ENCODE measurements around the gene AUNIP.

DNA sequence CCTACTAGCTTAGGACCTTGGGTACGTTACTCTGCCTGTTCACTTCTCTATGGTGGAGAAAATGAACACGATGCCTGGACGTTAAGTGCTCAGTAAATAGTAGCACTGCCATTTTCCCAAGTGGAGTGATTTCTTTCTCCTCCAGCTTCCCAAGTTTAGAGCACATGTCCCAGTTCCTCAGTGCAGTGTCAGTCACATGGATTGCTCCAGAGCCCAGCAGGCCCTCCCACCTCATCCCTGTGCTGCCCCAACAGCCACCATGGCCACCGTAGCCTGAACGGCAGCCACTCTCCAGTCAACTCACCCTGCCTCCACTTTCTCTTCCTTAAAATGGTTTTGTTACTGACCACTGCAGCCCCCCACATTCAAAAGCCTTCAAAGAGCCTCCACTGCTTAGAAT lies 38.5 kb upstream of the AUNIP start:
- TF ChIP-seq, protein P1, sequence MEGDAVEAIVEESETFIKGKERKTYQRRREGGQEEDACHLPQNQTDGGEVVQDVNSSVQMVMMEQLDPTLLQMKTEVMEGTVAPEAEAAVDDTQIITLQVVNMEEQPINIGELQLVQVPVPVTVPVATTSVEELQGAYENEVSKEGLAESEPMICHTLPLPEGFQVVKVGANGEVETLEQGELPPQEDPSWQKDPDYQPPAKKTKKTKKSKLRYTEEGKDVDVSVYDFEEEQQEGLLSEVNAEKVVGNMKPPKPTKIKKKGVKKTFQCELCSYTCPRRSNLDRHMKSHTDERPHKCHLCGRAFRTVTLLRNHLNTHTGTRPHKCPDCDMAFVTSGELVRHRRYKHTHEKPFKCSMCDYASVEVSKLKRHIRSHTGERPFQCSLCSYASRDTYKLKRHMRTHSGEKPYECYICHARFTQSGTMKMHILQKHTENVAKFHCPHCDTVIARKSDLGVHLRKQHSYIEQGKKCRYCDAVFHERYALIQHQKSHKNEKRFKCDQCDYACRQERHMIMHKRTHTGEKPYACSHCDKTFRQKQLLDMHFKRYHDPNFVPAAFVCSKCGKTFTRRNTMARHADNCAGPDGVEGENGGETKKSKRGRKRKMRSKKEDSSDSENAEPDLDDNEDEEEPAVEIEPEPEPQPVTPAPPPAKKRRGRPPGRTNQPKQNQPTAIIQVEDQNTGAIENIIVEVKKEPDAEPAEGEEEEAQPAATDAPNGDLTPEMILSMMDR (conservative IDR thresholded peaks at IDR 0.05; ENCODE audit: low read depth, low read length): no peak
- no peak for TF ChIP-seq EZH2 (IDR thresholded peaks at IDR 0.05; ENCODE audit: low read length, unreplicated experiment)
